ENCODE data around the gene ATG9B.

GRCh38 chr7:150993511-150993910 is 30.8 kb downstream of the ATG9B start:
- TF ChIP-seq EP300 (IDR thresholded peaks at IDR 0.05) = no peak
- TF ChIP-seq POLR2A (IDR thresholded peaks at IDR 0.05) = no peak

Measured in gastroesophageal sphincter (tissue), 2 donors.